ENCODE results near the gene VGLL2.
A peak's percentile ranks its signal among the peaks of the same experiment; 100 is the strongest.
"Not testable (repeated sequence)": the region's sequence is repeated elsewhere in the genome, so short reads cannot be mapped to it uniquely, and the experiment has no call there.

VGLL2 gene

GRCh38 chr6:117265410-117266256, at the start of gene VGLL2:
VGLL2 (plus strand) TSS chr6:117265558; CDS start chr6:117265764, 206 bp downstream.
- peak; percentile 31 for DNase-seq

- no peak for DNase-seq
Measured at GRCh38 chr6:117222861-117223260, 42.5 kb upstream of the VGLL2 start.

- DNase-seq: no peak
Measured at GRCh38 chr6:117226778-117227177, 38.6 kb upstream of the VGLL2 start.

- DNase-seq: no peak
Measured at GRCh38 chr6:117227245-117227962, 38.0 kb upstream of the VGLL2 start.

GRCh38 chr6:117228202-117228601, 37.2 kb upstream of the VGLL2 start:
- no peak for DNase-seq

- no peak for DNase-seq
Measured at GRCh38 chr6:117229870-117230269, 35.5 kb upstream of the VGLL2 start.

- no peak for DNase-seq
Measured at GRCh38 chr6:117231466-117231865, 33.9 kb upstream of the VGLL2 start.

GRCh38 chr6:117232196-117232595, 33.2 kb upstream of the VGLL2 start:
- DNase-seq: no peak

- DNase-seq: no peak
Measured at GRCh38 chr6:117233145-117233544, 32.2 kb upstream of the VGLL2 start.

GRCh38 chr6:117237561-117237960, 27.8 kb upstream of the VGLL2 start:
- no peak for DNase-seq

GRCh38 chr6:117244571-117244970, 20.8 kb upstream of the VGLL2 start:
- not testable (repeated sequence) for DNase-seq

GRCh38 chr6:117244979-117245378, 20.4 kb upstream of the VGLL2 start:
- DNase-seq: not testable (repeated sequence)

- no peak for DNase-seq
Measured at GRCh38 chr6:117253785-117254184, 11.6 kb upstream of the VGLL2 start.

- DNase-seq: no peak
Measured at GRCh38 chr6:117262799-117263198, 2.6 kb upstream of the VGLL2 start.

GRCh38 chr6:117263353-117263927, 1.9 kb upstream of the VGLL2 start:
- no peak for DNase-seq

GRCh38 chr6:117264369-117264691, 1.0 kb upstream of the VGLL2 start:
- DNase-seq: no peak

- DNase-seq: peak; percentile 13
Measured at GRCh38 chr6:117264692-117265409, 507 bp upstream of the VGLL2 start.

- no peak for DNase-seq
Measured at GRCh38 chr6:117266257-117267053, 1.1 kb downstream of the VGLL2 start.

GRCh38 chr6:117267054-117267347, 1.6 kb downstream of the VGLL2 start:
- no peak for DNase-seq

- DNase-seq: no peak
Measured at GRCh38 chr6:117267766-117268534, 2.6 kb downstream of the VGLL2 start.

GRCh38 chr6:117268924-117269323, 3.6 kb downstream of the VGLL2 start:
- DNase-seq: no peak

- no peak for DNase-seq
Measured at GRCh38 chr6:117269638-117270054, 4.3 kb downstream of the VGLL2 start.
